Naive B cell (primary cell): Measurements from ENCODE around the gene NKX2-3. TPM values are rescaled to one million over a fixed set of nuclear protein-coding genes. Genes with fewer than 3 reads are reported as not detected.

Experiments
- ATAC-seq, 2 donors: fragments of 150-1000 bp; cut with Tn5 transposase; 2 replicates each; pipeline ENCODE4 v1.10.0; 2021; ENCODE audit warnings: low read depth in 2 of 2, mild to moderate bottlenecking in 2 of 2, moderate library complexity in 2 of 2
- DNase-seq: peaks from one replicate; pipeline ENCODE4 v3.0.0; 2022
- H3K27ac Mint-ChIP-seq, 6 donors: one replicate each; pipeline ENCODE4 v1.8.0; 2020 to 2022; ENCODE audit warnings: mild to moderate bottlenecking in 6 of 6, mixed read lengths in 6 of 6, moderate library complexity in 5 of 6, inconsistent platforms in 2 of 6
- H3K27me3 Mint-ChIP-seq, 3 donors: one replicate each; pipeline ENCODE4 v1.8.0; 2021 to 2022; ENCODE audit warnings: mixed read lengths in 3 of 3, mild to moderate bottlenecking in 1 of 3
- H3K36me3 Mint-ChIP-seq, 2 donors: one replicate each; pipeline ENCODE4 v1.8.0; 2020 to 2022; ENCODE audit warnings: mixed read lengths in 2 of 2, inconsistent platforms in 1 of 2, mild to moderate bottlenecking in 1 of 2
- H3K4me1 Mint-ChIP-seq, 3 donors: one replicate each; pipeline ENCODE4 v1.8.0; 2020 to 2022; ENCODE audit warnings: mixed read lengths in 3 of 3, inconsistent platforms in 1 of 3, mild to moderate bottlenecking in 1 of 3, moderate library complexity in 1 of 3
- H3K4me3 Mint-ChIP-seq, 8 donors: one replicate each; pipeline ENCODE4 v1.8.0; 2020 to 2022; ENCODE audit warnings: mild to moderate bottlenecking in 8 of 8, mixed read lengths in 8 of 8, moderate library complexity in 8 of 8, inconsistent platforms in 2 of 8
- H3K9me3 Mint-ChIP-seq, 7 donors: one replicate each; pipeline ENCODE4 v1.8.0; 2020 to 2022; ENCODE audit warnings: mixed read lengths in 7 of 7, mild to moderate bottlenecking in 5 of 7, inconsistent platforms in 2 of 7, moderate library complexity in 1 of 7
- polyA plus RNA-seq, 6 donors: library from polyadenylated mRNA; unstranded; fragments of 300-500 nt; fragmentation: Illumina TruSeq; gene quantifications; one replicate each; pipeline ENCODE4 v1.2.3, GENCODE V29; 2021; ENCODE audit warnings: low read depth in 6 of 6

The NKX2-3 gene
- polyA plus RNA-seq, 6 donors from 2014 or later, result not detected

DNA sequence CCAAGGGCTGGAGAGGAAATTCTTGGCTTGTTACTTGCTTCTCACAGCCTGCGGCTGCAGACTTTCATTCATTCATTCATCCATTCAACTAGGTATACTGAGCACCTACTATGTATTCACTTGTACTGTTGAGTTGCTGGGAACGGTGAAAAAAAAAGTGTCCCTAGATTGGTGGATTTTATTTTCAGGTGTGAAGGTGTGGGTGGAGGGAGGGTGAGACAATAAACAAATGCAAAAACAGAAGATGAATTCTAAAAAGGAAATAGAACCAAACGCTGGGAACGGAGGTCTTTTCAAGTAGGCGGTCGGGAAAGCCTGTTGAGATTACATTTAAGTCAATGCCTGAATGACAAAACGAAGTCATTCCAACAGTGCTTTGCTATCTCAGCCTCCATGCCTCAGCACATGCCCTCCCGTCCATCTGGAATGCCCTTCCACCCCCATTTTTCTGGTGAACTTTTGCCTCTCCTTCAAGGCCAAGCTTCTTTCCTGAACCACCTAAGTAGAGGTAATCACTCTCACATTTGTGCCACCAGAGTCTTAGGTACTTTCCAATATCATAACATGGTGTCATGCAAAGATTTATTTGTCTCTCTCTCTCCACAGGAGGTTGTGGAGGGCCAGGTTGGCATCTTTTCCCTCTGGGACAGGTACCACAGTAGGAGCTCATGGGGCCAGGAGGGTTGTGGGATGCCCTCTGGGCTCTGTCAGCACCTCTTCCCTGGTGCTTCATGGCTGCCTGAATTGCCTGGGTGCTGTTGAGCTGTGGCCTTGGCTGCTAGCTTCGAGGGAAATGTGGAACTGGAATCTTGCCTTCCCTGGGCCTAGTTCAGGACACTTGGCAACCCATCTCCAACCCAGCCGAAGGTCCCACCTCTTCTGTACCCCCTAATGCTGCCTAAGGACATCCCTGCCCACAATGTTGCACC lies 5.5 kb downstream of the NKX2-3 start:
- H3K4me1 Mint-ChIP-seq, result peaks cover 39 to 45% (median 45%) of the 10 kb centered on the region in 3 donors
- H3K27ac Mint-ChIP-seq, result peak overlapping the region in 1 of 6 donors; percentile 33
- peaks cover 0 to 11% (median 3%) of the 10 kb centered on the region in 7 donors for H3K9me3 Mint-ChIP-seq
- peak overlapping the region in 6 of 8 donors; percentile 40 to 81 (median 64) for H3K4me3 Mint-ChIP-seq
- H3K36me3 Mint-ChIP-seq, result no peaks in the 10 kb centered on the region
- ATAC-seq (no peak), DNase-seq (no peak)
- H3K27me3 Mint-ChIP-seq, result peaks cover 75 to 90% (median 86%) of the 10 kb centered on the region in 3 donors

DNA sequence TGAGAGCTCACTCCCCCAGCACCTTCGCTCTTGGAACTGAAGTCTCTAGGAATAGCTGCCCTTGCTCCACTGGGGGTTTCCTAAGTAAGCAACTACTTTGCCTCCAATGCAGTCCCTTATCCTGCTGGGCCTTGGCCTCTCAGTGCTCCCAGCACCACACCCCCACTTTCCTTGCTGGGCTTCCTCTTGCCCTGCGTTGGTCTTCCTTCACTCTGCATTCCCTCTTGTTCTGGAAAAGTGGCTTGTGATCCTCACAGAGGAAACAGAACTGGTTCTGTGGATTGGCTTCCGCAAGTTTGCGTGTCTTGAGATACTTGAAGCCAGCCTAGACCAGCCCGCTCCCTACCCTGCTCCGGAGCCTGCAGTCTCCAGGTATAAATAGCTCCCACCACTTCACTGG lies 6.4 kb downstream of the NKX2-3 start:
- ATAC-seq, result no peak
- Mint-ChIP-seq H3K9me3 (peaks cover 0 to 7% (median 3%) of the 10 kb centered on the region in 7 donors), H3K27ac (no peak overlapping the region), H3K4me1 (peaks cover 31 to 44% (median 40%) of the 10 kb centered on the region in 3 donors), H3K27me3 (peaks cover 78 to 90% (median 84%) of the 10 kb centered on the region in 3 donors), H3K36me3 (no peaks in the 10 kb centered on the region), H3K4me3 (peak overlapping the region in 2 of 8 donors; percentile 27 to 70)
- no peak for DNase-seq

DNA sequence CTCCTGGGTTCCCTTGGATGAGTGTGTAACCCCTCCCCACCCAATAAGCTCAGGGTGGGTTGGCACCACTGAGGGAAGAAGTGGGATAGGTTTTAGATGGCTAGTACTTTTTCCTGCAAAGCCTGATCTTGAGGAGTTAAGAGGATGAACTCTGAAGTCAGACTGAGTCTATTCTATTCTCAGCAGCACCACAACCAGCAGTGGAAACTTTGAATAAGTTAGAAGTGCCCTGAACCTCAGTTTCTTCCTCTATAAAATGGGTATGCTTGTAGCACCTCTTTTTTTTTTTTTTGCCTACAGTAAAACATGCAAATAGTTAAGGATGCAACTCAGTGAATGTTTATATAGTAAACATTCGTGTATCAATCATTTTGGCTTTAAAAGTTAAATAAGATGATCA lies 7.1 kb downstream of the NKX2-3 start:
- H3K27ac Mint-ChIP-seq, result peak overlapping the region in 1 of 6 donors; percentile 66
- peaks cover 0 to 3% (median 0%) of the 10 kb centered on the region in 7 donors for H3K9me3 Mint-ChIP-seq
- peaks cover 78 to 90% (median 84%) of the 10 kb centered on the region in 3 donors for H3K27me3 Mint-ChIP-seq
- DNase-seq (no peak), ATAC-seq (no peak)
- H3K4me3 Mint-ChIP-seq, result peak overlapping the region in 5 of 8 donors; percentile 5 to 75 (median 27)
- H3K4me1 Mint-ChIP-seq, result peaks cover 24 to 38% (median 33%) of the 10 kb centered on the region in 3 donors
- H3K36me3 Mint-ChIP-seq, result no peaks in the 10 kb centered on the region

DNA sequence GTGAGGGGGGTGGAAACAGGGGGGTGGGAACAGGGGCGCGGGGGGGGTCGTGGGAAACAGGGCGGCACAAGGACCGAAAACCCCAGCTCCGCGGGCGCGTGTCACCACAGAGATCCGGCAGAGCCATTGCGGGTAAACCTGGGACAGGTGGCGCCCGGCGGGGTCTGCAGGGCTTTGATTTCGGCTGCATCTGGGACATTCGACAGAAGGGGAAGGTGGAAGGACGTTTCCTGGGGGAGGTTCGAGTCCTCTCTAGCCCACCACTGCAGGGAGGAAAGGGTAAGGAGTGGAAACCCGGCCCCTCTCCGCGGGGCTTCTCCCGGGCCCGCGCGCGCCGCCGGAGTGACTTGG lies 7.5 kb downstream of the NKX2-3 start:
- H3K4me1 Mint-ChIP-seq, result peaks cover 21 to 35% (median 31%) of the 10 kb centered on the region in 3 donors
- ATAC-seq (no peak), DNase-seq (no peak)
- H3K9me3 Mint-ChIP-seq, result peaks cover 0 to 3% (median 0%) of the 10 kb centered on the region in 7 donors
- H3K4me3 Mint-ChIP-seq, result peak overlapping the region in 7 of 8 donors; percentile 41 to 78 (median 70)
- H3K27ac Mint-ChIP-seq, result no peak overlapping the region
- no peaks in the 10 kb centered on the region for H3K36me3 Mint-ChIP-seq
- H3K27me3 Mint-ChIP-seq, result peaks cover 80 to 92% (median 87%) of the 10 kb centered on the region in 3 donors

DNA sequence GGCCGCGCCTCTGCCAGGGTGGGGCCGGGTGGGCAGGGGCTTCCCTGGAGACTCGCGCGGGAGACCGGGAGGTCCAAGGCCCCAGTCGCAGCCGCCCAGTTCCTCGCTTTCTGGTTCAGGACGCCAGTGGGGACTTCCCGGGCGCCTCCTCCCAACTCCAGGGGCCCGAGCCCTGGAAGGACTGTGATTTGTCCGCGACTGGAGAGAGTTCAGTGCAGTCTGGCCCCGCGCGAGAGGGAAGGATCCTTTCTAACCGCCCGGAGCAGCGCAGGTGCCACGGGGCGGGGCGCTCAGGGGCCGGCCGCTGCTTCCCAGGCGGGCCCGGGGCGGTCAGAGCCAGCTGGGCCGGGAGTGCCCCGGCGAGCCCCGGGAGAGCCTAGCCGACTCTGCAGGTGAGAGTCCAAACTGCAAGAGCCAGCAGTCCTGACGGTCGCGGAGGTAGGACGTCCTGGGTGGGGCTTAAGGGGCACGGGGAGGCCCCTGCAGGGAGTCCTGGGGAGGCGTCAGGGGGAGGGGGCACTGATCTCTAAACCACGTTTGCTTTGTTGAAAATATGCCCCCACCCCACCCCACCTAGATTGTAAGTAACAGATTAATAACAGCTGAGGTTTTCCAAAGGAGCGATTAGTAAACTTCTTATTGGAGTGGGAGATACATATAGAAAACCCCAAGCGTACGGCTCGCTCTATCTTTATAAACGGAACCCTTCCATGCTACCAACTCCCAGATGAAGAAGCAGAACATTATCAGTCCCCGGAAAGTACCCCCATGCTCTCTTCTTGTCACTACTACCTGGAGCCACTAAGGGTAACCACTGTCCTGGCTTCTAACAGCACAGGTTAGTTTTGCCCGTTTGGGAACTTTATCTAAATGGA lies 8.2 kb downstream of the NKX2-3 start:
- Mint-ChIP-seq H3K27ac (no peak overlapping the region), H3K4me3 (peak overlapping the region; percentile 41 to 78 (median 70)), H3K9me3 (peaks cover 0 to 3% (median 0%) of the 10 kb centered on the region in 7 donors), H3K27me3 (peaks cover 84 to 93% (median 91%) of the 10 kb centered on the region in 3 donors), H3K36me3 (no peaks in the 10 kb centered on the region), H3K4me1 (peaks cover 21 to 31% (median 29%) of the 10 kb centered on the region in 3 donors)
- no peak for DNase-seq
- ATAC-seq, result peak; percentile 41 to 56

DNA sequence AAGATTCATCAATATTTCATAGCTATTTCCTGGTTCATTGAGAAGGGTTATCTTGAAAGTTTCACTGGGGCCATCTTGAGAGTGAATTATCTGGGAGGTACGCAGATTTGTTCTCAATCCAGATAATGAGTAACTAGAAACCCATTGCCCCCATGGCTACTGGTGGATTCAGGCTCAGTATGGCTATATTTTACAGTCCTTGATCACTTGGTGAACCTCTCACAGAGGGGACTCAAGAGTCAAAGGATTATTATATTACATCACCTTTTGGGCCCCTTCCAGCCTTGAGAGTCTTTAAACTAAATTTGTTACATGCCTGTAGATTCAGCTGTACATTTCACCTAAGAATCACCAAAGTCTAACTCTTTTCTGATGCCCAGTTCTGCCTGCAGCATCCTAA lies 11.6 kb downstream of the NKX2-3 start:
- DNase-seq (no peak), ATAC-seq (no peak)
- peaks cover 6 to 8% (median 7%) of the 10 kb centered on the region in 3 donors for H3K4me1 Mint-ChIP-seq
- no peak overlapping the region for H3K4me3 Mint-ChIP-seq
- H3K27ac Mint-ChIP-seq, result no peak overlapping the region
- peaks cover 73 to 86% (median 85%) of the 10 kb centered on the region in 3 donors for H3K27me3 Mint-ChIP-seq
- H3K36me3 Mint-ChIP-seq, result no peaks in the 10 kb centered on the region
- H3K9me3 Mint-ChIP-seq, result no peaks in the 10 kb centered on the region

DNA sequence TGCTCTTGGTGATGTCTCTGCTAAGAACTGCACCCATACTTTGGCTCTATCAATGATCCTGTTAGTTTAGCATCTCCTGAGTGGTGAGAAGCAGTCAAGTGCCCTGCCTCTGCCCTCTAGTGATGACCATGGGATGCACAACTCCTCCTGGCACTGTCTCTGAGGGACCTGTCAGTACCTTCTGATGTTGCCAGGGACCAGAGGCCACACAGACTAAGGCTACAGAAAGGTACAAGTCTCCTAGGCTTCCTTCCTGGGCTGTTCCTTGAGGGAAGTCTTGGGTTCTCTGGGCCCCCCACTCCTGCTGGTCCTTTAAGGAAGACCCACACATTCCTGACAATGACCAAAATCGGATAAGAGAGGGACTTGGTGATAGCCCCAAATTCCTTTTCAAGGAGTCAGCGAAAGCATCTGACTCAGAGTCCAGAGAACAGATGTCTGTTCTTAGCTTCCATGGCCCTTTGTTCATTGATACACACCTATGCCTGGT lies 15.3 kb downstream of the NKX2-3 start:
- Mint-ChIP-seq H3K27me3 (peaks cover 63 to 85% (median 78%) of the 10 kb centered on the region in 3 donors), H3K36me3 (no peaks in the 10 kb centered on the region), H3K9me3 (no peaks in the 10 kb centered on the region), H3K27ac (no peak overlapping the region), H3K4me3 (no peak overlapping the region), H3K4me1 (no peaks in the 10 kb centered on the region)
- ATAC-seq, result peak; percentile 58 to 60
- no peak for DNase-seq

DNA sequence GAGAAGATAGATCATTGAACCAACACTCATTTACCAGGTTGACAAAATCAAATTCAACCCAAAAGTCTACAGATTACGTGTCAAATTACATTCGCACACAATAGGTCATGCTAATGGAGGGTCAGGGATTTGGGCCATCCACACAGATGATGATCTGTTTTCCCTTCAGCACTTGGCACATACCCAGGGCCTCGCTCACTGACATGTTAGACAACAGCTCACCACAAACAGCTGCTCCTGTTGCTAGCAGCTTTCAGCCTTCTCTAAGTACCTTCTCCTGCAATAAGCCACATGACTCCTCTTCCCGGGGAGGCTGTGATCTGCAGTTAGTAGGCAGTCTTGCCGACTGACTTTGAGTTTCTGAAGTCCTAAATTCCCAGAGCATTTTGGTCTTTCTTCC lies 18.4 kb downstream of the NKX2-3 start:
- Mint-ChIP-seq H3K27me3 (peaks cover 55 to 77% (median 74%) of the 10 kb centered on the region in 3 donors), H3K4me3 (no peak overlapping the region), H3K27ac (no peak overlapping the region), H3K36me3 (no peaks in the 10 kb centered on the region), H3K4me1 (no peaks in the 10 kb centered on the region), H3K9me3 (no peaks in the 10 kb centered on the region)
- no peak for DNase-seq
- ATAC-seq, result no peak

DNA sequence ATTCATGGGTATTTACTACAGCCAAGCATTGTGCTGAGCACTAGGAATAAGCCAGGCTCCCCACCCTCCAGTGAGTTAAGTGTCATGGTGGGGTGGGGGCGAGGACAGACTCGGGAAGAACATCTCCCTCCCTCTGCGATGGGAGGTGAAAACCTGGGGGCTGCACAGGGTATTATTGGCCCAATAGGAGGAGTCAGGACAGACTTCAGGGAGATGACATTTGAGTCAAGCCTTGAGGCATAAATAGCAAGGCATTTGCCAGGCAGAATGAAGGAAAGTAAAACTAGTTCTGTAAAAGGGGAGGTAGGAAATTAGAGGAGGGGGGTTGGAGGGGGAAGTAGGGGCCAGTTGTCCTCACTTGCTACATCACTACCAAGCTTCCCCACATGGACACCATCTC lies 18.9 kb downstream of the NKX2-3 start:
- H3K27ac Mint-ChIP-seq, result peak overlapping the region in 1 of 6 donors; percentile 34
- peaks cover 52 to 73% (median 70%) of the 10 kb centered on the region in 3 donors for H3K27me3 Mint-ChIP-seq
- H3K4me1 Mint-ChIP-seq, result no peaks in the 10 kb centered on the region
- ATAC-seq, result no peak
- H3K4me3 Mint-ChIP-seq, result no peak overlapping the region
- H3K36me3 Mint-ChIP-seq, result no peaks in the 10 kb centered on the region
- H3K9me3 Mint-ChIP-seq, result no peaks in the 10 kb centered on the region
- no peak for DNase-seq

DNA sequence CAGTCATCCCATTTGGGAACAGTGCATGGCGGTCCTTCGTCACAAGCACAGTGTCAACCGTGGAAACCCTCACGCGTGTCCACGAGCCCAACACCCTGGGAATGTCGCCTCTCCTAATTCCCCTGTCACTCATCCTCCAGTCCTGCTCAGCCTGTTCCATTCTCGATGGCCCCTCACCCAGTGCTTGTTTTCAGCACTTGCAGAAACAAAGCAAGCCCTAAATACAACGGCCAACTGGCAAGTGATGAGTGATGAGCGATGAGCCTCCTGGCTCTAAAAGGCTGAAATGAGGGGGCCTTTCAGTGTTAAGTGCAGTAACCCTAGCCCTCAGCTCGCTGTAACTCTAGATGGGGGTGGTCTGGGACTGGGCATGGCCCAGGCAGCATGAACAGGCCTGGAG lies 22.6 kb downstream of the NKX2-3 start:
- H3K9me3 Mint-ChIP-seq, result no peaks in the 10 kb centered on the region
- no peak for DNase-seq
- H3K4me3 Mint-ChIP-seq, result no peak overlapping the region
- ATAC-seq, result no peak
- H3K4me1 Mint-ChIP-seq, result peaks cover 0 to under 1% (median 0%) of the 10 kb centered on the region in 3 donors
- H3K27ac Mint-ChIP-seq, result no peak overlapping the region
- H3K27me3 Mint-ChIP-seq, result peaks cover 35 to 58% (median 51%) of the 10 kb centered on the region in 3 donors
- no peaks in the 10 kb centered on the region for H3K36me3 Mint-ChIP-seq

DNA sequence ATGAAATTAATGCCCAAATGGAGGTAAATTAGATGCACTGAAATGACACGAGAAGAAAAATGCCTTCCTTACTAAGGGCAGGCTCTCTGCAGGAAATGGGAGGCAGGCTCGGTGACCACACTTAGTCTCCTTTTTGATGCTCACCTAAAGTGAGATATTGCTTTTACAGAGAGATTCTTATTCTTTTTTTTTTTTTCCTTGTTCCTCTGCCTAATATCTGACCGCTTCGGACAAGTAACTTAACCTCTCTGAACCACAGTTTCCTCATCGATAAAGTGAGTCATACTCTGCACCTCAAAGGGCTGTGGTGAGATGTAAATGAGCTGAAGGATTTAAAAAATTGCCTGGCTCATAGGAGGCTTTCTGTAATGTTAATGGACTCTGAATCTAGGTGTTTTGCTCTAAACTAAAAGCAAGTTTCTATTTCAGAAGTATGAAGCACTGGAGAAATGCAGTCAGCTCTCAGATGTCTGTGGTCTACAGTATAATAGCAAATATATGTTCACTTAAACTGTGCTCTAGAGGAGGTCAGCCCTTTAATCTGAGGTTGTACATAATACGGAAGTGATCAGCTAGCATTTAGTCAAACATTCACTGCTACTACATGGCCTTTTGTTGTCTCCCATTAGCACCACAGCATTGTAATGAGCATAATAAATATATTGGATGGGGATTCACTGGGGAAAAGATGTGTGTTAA lies 23.2 kb downstream of the NKX2-3 start:
- Mint-ChIP-seq H3K36me3 (no peaks in the 10 kb centered on the region), H3K4me3 (no peak overlapping the region), H3K27me3 (peaks cover 32 to 54% (median 49%) of the 10 kb centered on the region in 3 donors), H3K4me1 (peaks cover 0 to 6% (median 3%) of the 10 kb centered on the region in 3 donors), H3K27ac (no peak overlapping the region), H3K9me3 (no peaks in the 10 kb centered on the region)
- ATAC-seq (no peak), DNase-seq (no peak)

DNA sequence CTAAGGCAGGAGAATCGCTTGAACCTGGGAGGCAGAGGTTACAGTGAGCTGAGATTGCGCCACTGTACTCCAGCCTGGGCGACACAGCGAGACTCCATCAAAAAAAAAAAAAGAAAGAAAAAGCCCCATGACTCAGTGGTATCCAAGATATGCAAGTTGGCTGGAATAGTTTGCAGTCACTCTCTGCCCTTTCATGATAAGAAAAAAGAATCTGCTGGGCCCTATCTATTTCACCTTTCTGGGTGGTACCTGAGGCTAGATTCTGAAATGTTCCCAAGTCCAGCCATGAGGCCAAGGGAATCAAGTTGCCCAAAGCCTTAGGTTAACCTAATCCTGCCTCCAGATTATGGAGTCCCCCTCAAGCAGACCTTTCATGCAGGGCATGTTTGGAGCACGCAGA lies 24.3 kb downstream of the NKX2-3 start:
- H3K4me1 Mint-ChIP-seq, result peaks cover 0 to 6% (median 3%) of the 10 kb centered on the region in 3 donors
- H3K36me3 Mint-ChIP-seq, result no peaks in the 10 kb centered on the region
- ATAC-seq (no peak), DNase-seq (no peak)
- H3K27ac Mint-ChIP-seq, result no peak overlapping the region
- H3K27me3 Mint-ChIP-seq, result peaks cover 22 to 44% (median 38%) of the 10 kb centered on the region in 3 donors
- no peaks in the 10 kb centered on the region for H3K9me3 Mint-ChIP-seq
- no peak overlapping the region for H3K4me3 Mint-ChIP-seq
